ENCODE data around the gene CSNK1G1.
A peak's percentile ranks its signal among the peaks of the same experiment; 100 is the strongest.
"Not testable (repeated sequence)": the region's sequence is repeated elsewhere in the genome, so short reads cannot be mapped to it uniquely, and the experiment has no call there.

CSNK1G1 gene

DNA sequence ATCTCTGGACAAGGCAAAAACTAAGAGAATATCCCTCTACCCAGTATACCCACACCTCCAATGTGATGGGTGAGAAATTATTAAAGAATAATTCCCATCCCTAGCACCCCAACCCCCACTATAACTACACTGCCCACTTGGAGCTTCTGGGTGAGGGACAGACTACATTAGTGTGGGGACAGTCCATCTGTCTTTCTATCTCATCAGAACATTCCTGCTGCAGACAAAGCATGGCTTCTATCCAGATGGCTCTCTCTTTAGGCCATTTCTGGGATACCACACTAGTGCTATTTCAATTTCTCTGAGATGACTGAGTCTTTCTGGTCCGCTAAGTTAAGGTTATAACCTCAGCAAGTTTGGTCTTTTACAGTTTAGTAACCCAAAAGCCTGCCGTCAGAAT is 6.6 kb downstream of the CSNK1G1 start:
- DNase-seq (ENCODE audit: low spot score) = no peak

DNA sequence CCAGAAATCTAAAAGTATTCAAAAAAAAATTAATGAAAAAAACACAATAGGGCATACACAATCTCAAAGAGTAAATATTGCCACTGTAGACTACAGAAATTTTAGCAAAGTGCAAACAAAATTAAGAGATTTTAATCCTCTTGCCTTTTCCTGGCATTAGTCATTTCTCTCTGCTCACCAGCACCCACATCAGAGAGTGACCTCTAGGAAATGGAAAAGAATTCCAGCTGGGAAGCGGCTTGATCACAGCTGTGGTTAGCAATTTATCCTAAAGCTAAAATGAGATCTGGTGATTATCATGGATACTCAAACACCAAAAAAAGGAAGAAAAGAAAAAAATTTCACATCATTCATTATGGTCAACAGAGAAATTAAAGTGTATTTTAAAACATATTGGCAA is 7.5 kb downstream of the CSNK1G1 start:
- peak; percentile 26 for DNase-seq (ENCODE audit: low spot score)

DNA sequence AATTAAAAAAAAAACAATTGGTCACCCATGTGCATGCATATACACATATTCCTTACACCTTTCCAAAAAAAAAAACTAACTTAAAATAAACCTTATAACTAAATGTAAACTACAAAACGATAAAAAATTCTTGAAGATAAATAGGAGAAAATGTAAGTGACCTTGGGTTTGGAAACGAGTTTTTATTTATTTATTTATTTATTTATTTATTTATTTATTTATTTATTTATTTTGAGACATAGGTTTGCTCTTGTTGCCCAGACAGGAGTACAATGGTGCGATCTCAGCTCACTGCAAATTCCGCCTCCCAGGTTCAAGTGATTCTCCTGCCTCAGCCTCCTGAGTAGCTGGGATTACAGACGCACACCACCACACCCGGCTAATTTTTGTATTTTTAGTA is 9.7 kb downstream of the CSNK1G1 start:
- not testable (repeated sequence) for DNase-seq (ENCODE audit: low spot score)

GRCh38 chr15:64344651-64345294 is 11.2 kb downstream of the CSNK1G1 start:
- DNase-seq (ENCODE audit: low spot score) = no peak

DNA sequence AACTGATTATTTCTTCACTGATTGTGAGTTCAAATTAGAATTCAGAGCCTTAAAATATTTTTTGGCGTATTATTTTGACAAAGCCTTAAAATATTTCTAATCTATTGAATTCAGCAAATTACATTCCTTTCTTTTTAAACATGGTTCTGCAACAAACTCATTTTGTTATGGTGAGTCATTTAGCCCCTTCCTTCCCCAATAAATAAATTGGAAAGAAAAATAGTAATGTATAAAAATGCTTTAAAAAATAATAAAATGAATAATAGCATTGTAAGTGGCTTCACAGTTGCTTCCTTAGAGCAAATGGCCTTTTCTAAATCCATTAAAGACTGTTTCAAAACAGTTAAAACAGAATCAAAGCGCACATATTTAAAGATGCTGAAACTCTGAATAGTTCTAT is 12.1 kb downstream of the CSNK1G1 start:
- DNase-seq (ENCODE audit: low spot score) = no peak

GRCh38 chr15:64343222-64343621 is 12.8 kb downstream of the CSNK1G1 start:
- no peak for DNase-seq (ENCODE audit: low spot score)

- no peak for DNase-seq (ENCODE audit: low spot score)
Measured at GRCh38 chr15:64341961-64342360, 14.0 kb downstream of the CSNK1G1 start.

GRCh38 chr15:64340355-64340754 is 15.6 kb downstream of the CSNK1G1 start:
- no peak for DNase-seq (ENCODE audit: low spot score)

GRCh38 chr15:64337761-64338160 is 18.2 kb downstream of the CSNK1G1 start:
- DNase-seq (ENCODE audit: low spot score) = no peak

- no peak for DNase-seq (ENCODE audit: low spot score)
Measured at GRCh38 chr15:64333986-64334929, 21.7 kb downstream of the CSNK1G1 start.

- no peak for DNase-seq (ENCODE audit: low spot score)
Measured at GRCh38 chr15:64333516-64333915, 22.5 kb downstream of the CSNK1G1 start.

DNA sequence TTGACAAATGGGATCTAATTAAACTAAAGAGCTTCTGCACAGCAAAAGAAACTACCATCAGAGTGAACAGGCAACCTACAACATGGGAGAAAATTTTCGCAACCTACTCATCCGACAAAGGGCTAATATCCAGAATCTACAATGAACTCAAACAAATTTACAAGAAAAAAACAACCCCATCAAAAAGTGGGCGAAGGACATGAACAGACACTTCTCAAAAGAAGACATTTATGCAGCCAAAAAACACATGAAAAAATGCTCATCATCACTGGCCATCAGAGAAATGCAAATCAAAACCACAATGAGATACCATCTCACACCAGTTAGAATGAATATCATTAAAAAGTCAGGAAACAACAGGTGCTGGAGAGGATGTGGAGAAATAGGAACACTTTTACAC is 24.3 kb downstream of the CSNK1G1 start:
- DNase-seq (ENCODE audit: low spot score) = not testable (repeated sequence)

DNA sequence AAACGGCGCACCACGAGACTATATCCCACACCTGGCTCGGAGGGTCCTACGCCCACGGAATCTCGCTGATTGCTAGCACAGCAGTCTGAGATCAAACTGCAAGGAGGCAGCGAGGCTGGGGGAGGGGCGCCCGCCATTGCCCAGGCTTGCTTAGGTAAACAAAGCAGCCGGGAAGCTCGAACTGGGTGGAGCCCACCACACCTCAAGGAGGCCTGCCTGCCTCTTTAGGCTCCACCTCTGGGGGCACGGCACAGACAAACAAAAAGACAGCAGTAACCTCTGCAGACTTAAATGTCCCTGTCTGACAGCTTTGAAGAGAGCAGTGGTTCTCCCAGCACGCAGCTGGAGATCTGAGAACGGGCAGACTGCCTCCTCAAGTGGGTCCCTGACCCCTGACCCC is 29.0 kb downstream of the CSNK1G1 start:
- not testable (repeated sequence) for DNase-seq (ENCODE audit: low spot score)

GRCh38 chr15:64326458-64326857 is 29.5 kb downstream of the CSNK1G1 start:
- not testable (repeated sequence) for DNase-seq (ENCODE audit: low spot score)

DNA sequence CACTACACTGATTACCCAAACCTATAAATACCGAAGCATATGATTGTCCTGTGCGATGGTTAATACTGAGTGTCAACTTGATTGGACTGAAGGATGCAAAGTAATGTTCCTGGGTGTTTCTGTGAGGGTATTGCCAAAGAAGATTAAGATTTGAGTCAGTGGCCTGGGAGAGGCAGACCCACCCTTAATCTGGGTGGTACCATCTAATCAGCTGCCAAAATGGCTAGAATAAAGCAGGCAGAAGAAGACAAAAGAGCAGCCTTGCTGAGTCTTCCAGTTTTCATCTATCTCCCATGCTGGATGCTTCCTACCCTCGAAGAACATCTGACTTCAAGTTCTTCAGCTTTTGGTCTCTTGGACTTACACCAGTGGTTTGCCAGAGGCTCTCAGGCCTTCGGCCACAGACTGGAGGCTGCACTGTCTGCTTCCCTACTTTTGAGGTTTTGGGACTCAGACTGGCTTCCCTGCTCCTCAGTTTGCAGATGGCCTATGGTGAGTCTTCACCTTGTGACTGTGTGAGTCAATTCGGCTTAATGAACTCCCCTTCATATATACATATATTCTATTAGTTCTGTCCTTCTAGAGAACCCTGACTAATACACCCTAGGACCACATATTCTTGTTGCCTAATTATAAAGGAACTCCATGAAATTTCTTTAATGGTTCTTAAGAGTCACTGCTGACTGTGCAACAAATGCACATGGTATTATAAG is 31.7 kb downstream of the CSNK1G1 start:
- DNase-seq (ENCODE audit: low spot score) = peak; percentile 32

- no peak for DNase-seq (ENCODE audit: low spot score)
Measured at GRCh38 chr15:64315216-64315615, 40.8 kb downstream of the CSNK1G1 start.

GRCh38 chr15:64314456-64314855 is 41.5 kb downstream of the CSNK1G1 start:
- no peak for DNase-seq (ENCODE audit: low spot score)

GRCh38 chr15:64311566-64311965 is 44.4 kb downstream of the CSNK1G1 start:
- DNase-seq (ENCODE audit: low spot score) = peak; percentile 83

DNA sequence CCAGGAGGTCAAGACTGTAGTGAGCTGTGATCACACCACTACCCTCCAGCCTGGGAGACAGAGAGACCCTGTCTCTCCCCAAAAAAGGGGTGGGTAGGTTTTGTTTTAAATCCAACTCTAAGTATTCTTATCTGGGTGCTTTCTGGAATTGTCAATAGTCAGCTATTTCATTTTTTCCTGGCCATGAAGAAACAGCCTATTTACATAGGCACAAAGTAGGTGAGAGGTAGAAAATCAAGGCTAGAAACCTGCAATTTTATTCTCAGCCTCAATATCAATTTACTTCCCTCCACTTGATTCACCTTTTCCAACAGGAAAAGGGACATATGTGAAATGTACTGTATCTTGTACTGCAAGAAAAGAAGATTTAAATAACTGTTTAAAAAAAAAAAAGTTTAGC is 45.9 kb downstream of the CSNK1G1 start:
- DNase-seq (ENCODE audit: low spot score) = no peak

- DNase-seq (ENCODE audit: low spot score) = no peak
Measured at GRCh38 chr15:64305261-64305660, 50.7 kb downstream of the CSNK1G1 start.

DNA sequence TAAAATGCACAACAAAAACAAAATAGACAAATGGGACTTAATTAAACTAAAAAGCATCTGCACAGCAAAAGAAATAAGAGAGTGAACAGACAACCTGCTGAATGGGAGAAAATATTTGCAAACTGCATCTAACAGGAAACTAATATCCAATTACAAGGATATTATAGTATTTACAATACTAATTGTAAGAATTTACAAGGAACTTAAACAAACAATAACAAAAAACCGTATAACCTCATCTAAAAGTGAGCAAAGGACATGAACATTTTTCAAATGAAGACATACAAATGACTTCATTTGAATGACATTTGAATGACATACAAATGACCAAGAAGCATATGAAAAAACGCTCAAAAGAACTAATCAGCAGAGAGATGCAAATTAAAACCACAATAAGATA is 66.4 kb downstream of the CSNK1G1 start:
- DNase-seq (ENCODE audit: low spot score) = no peak

DNA sequence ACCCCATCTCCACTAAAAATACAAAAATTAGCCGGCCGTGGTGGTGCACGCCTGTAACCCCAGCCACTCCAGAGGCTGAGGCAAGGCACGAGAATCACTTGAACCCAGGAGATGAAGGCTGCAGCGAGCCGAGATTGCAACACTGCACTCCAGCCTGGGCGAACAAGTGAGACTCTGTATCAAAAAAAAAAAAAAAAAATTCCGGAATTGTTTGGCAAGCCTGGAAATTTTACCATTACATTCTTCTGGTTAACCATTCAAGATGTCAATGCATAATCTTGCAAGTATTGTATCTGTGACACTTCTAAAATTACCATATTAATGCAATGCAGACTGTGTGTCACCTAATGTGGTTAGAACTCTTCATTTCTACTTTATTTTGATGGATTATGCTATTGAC is 67.0 kb downstream of the CSNK1G1 start:
- DNase-seq (ENCODE audit: low spot score) = peak; percentile 65

DNA sequence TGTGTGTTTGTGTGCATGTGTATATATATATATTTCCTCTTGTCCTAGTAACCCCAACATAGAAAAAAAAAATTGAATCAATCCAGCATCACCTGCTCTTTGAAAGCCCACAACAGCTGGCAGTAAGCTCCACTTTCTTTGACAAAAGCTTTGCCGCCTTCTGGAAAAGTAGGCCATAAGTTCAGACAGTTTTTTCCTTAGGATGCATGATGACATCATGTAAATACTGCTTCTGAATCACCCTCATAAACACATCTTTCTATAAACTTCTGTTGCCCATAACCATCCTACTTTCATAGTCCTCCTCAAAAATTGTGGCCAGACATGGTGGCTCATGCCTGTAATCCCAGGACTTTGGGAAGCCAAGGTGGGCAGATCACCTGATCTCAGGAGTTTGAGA is 67.4 kb downstream of the CSNK1G1 start:
- peak; percentile 9 for DNase-seq (ENCODE audit: low spot score)
